ENCODE data around the gene SLC9A9.
A peak's percentile ranks its signal among the peaks of the same experiment; 100 is the strongest.

The SLC9A9 gene

GRCh38 chr3:143693506-143693905, 154.8 kb downstream of the SLC9A9 start:
- no peak for DNase-seq (ENCODE audit: low spot score)

GRCh38 chr3:143686638-143687197, 161.6 kb downstream of the SLC9A9 start:
- no peak for DNase-seq (ENCODE audit: low spot score)

DNA sequence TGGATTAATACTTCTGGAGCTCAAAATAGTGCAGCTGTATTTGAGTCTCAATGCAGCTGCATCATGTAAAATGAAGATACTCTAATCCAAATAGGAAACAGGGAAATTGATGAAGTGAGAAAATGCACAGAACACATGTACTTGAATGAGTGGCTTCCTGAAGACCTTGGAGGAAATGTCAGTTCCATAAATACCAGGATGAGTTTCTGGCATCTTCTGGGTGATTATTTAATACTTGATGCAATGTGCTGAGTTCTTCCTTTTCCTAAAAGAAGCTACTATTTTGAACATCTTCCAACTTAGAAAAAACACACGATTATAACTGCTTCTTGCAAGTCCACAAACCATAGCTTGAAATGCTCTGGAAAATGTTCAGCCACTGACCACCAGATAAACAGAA, 162.8 kb downstream of the SLC9A9 start:
- no peak for DNase-seq (ENCODE audit: low spot score)

GRCh38 chr3:143677430-143677829, 170.8 kb downstream of the SLC9A9 start:
- DNase-seq (ENCODE audit: low spot score) = no peak

DNA sequence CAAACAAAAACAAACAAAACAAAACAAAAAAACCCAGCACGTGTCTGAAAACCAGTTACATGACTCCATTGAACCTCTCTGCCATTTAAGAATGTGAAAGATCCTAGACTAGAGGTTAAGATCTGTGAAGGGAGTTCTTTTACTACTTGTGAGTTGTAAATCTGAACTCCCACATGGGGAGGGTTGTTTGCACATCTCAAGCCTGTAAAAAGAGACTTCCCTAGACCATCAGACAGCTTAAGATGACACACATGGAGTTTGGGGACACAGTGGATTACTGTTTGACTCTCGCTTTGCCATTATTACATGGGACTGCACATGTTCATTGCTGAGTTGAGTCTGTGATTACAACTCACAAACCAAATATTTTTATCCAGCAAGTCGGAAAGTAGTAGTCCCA, 171.5 kb downstream of the SLC9A9 start:
- no peak for DNase-seq (ENCODE audit: low spot score)

DNA sequence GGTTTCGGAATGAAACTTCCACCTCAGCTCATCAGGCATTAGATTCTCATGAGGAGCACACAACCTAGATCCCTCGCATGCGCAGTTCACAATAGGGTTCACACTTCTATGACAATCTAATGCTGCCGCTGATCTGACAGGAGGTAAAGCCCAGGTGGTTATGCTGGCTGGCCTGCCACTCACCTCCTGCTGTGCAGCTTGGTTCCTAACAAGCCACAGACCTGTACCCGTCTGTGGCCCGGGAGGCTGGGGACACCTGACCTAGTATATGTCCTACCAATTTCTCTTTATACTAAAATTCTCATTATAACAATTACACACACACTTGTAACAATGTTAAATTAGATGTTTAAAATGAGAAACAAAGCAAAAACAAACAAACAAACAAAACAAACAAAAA, 172.2 kb downstream of the SLC9A9 start:
- DNase-seq (ENCODE audit: low spot score) = no peak

GRCh38 chr3:143674100-143674968, 173.9 kb downstream of the SLC9A9 start:
- DNase-seq (ENCODE audit: low spot score) = peak; percentile 74

DNA sequence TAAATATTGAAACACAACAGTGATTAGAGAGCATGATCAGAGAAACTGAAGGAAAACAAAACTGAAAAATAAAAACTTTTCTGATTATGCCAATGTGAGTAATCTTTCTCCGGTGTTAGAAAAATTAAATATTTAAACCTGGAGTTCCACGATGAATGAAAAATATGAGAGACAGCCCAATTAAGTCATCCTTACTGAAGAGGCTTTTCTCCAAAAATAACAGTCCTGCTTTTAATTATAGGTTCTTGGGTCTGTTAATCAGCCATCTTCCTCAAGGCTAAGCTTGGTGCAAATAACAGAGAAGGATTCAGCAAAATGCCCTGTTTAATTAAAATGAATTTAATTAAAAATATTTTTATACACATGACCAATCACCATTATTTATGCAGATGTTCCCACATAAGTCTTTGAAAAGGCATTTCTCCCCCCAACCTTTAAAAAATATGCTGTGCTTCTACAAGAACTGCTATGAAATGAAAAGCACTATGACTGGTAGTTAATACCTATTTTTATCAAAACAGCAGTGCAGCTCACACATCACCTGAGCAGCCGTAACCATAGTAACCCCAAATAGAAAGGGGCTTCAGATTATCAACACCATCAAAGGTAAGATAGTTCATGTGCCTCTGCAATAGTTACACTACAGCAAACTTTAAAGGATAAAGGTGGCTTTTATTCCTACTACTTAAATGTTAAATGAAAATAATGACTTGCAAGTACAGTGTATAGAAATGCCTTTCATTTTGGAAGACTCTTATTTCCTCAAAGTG, 175.7 kb downstream of the SLC9A9 start:
- no peak for DNase-seq (ENCODE audit: low spot score)

- no peak for DNase-seq (ENCODE audit: low spot score)
Measured at GRCh38 chr3:143671626-143672025, 176.6 kb downstream of the SLC9A9 start.

GRCh38 chr3:143668924-143669790, 179.1 kb downstream of the SLC9A9 start:
- DNase-seq (ENCODE audit: low spot score) = no peak

- DNase-seq (ENCODE audit: low spot score) = no peak
Measured at GRCh38 chr3:143668385-143668784, 179.9 kb downstream of the SLC9A9 start.

DNA sequence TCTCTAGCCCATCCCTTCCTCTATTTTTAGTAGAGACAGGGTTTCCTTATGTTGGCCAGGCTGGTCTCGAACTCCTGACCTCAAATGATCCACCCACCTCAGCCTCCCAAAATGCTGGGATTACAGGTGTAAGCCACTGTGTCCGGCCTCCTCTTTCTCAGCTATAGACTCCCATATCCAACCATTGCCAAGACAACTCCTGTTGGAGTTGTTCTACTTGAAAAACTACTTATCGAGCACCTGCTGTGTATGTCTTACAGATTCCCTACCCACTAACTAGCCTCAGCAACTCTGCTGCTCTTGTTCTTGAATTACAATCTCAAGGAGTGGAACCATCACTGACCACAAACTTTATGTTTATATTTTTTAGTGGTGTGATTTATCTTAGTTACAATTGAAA, 186.6 kb downstream of the SLC9A9 start:
- no peak for DNase-seq (ENCODE audit: low spot score)

DNA sequence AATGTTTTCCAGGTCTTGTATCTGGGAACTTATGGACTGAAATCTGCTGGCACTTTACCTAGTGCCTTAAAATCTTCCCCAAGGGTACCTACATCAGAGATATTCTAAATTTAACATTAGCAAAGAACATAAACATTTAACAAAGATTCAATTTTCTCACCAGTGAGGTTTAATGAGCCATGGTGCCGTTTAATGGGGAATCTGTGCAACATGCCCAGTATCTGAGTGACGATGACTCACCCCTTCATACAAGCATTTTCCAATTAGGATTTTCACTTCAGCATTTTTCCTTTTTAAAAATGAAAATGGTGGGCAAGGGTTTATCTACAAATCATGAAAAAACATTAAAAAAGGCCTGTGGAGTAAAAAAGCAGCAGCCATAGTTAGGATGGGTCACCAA, 189.4 kb downstream of the SLC9A9 start:
- no peak for DNase-seq (ENCODE audit: low spot score)

GRCh38 chr3:143658116-143658515, 190.2 kb downstream of the SLC9A9 start:
- no peak for DNase-seq (ENCODE audit: low spot score)

DNA sequence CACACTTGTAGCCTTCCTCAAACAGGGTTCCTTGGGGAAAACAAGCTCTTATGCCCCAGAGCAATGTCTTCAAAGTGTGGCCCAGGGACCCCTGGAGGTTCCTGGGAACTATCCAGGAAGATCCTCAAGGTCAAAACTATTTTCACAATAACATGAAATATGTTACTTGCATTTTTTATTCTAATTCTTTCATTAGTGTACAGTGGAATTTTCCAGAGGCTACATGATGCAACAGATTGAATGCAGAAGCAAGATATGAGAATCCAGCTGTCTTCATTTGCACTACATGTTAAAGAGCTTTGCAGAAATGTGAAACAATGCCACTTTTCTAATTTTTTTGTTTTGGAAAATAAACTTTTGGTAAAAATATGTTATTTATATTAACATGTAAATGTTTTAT, 190.9 kb downstream of the SLC9A9 start:
- no peak for DNase-seq (ENCODE audit: low spot score)

- no peak for DNase-seq (ENCODE audit: low spot score)
Measured at GRCh38 chr3:143654906-143655305, 193.4 kb downstream of the SLC9A9 start.

GRCh38 chr3:143653935-143654334, 194.3 kb downstream of the SLC9A9 start:
- no peak for DNase-seq (ENCODE audit: low spot score)

GRCh38 chr3:143653493-143653892, 194.8 kb downstream of the SLC9A9 start:
- DNase-seq (ENCODE audit: low spot score) = no peak

- DNase-seq (ENCODE audit: low spot score) = no peak
Measured at GRCh38 chr3:143652118-143652517, 196.2 kb downstream of the SLC9A9 start.

DNA sequence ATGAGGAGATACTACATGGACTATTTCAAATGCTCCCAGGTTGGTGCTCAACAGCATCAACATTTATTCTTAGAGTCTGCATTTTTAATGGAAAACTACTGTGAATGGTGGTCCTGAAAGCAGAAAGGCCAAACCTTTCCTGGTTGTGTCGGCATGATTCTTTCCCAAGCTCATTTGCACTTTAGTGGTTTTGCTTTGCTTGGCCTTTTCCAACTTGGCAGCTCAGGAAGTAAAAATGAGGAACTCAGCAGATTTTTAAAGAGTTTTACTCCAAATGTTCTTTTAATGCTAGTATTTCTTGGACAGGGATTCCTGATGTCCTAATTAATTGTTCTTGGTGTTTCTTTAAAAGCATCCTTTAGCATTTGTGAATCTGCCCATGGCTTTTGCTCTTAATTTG, 197.4 kb downstream of the SLC9A9 start:
- DNase-seq (ENCODE audit: low spot score) = no peak

DNA sequence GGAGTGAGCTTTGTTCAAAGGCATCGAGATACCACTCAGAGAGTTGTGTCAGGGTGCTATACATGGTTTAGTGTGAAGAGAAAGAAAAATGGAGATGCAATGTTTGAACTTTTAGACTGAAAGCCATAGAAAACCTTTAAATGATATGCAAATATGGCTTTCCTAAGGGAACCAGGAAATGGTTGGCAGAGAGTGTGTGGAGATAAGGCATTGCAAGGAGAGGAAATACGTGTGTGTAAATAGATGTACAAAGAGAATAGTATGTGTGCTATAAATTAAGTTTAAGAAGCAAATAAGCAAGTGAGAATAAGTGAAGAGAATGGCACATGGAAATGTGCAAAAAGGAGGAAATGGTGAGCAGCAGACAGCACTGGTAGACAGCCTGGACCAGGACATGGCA, 198.1 kb downstream of the SLC9A9 start:
- no peak for DNase-seq (ENCODE audit: low spot score)

GRCh38 chr3:143648708-143649107, 199.6 kb downstream of the SLC9A9 start:
- DNase-seq (ENCODE audit: low spot score) = no peak

Data from left forelimb (tissue), 1 donor.